CD4-positive, alpha-beta T cell treated with Interleukin-21 for 1 hour (primary cell): ENCODE data around the gene GALNT18.
A peak's percentile ranks its signal among the peaks of the same experiment; 100 is the strongest.

Experiments
- DNase-seq: peaks from one replicate; pipeline ENCODE4 v3.0.0-alpha.2; 2020

The GALNT18 gene

GRCh38 chr11:11621573-11622339 lies at the start of gene GALNT18:
Gene GALNT18 (minus strand): TSS chr11:11622005.
- peak; percentile 62 for DNase-seq

GRCh38 chr11:11670574-11670973 lies 48.8 kb upstream of the GALNT18 start:
- DNase-seq: no peak

- DNase-seq: no peak
These were observed 47.5 kb upstream of the GALNT18 start for GRCh38 chr11:11669233-11669846.

- no peak for DNase-seq
These were observed 47.0 kb upstream of the GALNT18 start for GRCh38 chr11:11668781-11669180.

GRCh38 chr11:11668274-11668673 lies 46.5 kb upstream of the GALNT18 start:
- DNase-seq: no peak

- no peak for DNase-seq
These were observed 45.3 kb upstream of the GALNT18 start for GRCh38 chr11:11667056-11667455.

GRCh38 chr11:11665407-11665806 lies 43.6 kb upstream of the GALNT18 start:
- no peak for DNase-seq

GRCh38 chr11:11663907-11664306 lies 42.1 kb upstream of the GALNT18 start:
- no peak for DNase-seq

- no peak for DNase-seq
These were observed 40.8 kb upstream of the GALNT18 start for GRCh38 chr11:11662578-11662977.

GRCh38 chr11:11661326-11662040 lies 39.7 kb upstream of the GALNT18 start:
- no peak for DNase-seq

- no peak for DNase-seq
These were observed 38.5 kb upstream of the GALNT18 start for GRCh38 chr11:11660363-11660740.

- DNase-seq: no peak
These were observed 38.0 kb upstream of the GALNT18 start for GRCh38 chr11:11659567-11660362.

- DNase-seq: no peak
These were observed 35.6 kb upstream of the GALNT18 start for GRCh38 chr11:11657218-11657955.

GRCh38 chr11:11641581-11641980 lies 19.8 kb upstream of the GALNT18 start:
- DNase-seq: no peak

- no peak for DNase-seq
These were observed 19.2 kb upstream of the GALNT18 start for GRCh38 chr11:11640996-11641395.

GRCh38 chr11:11640152-11640551 lies 18.3 kb upstream of the GALNT18 start:
- DNase-seq: no peak

GRCh38 chr11:11636671-11637070 lies 14.9 kb upstream of the GALNT18 start:
- DNase-seq: no peak

- DNase-seq: no peak
These were observed 13.6 kb upstream of the GALNT18 start for GRCh38 chr11:11635443-11635842.

GRCh38 chr11:11629368-11629767 lies 7.6 kb upstream of the GALNT18 start:
- DNase-seq: no peak

GRCh38 chr11:11628651-11629050 lies 6.8 kb upstream of the GALNT18 start:
- DNase-seq: no peak

GRCh38 chr11:11626128-11626527 lies 4.3 kb upstream of the GALNT18 start:
- no peak for DNase-seq

- DNase-seq: no peak
These were observed 3.1 kb upstream of the GALNT18 start for GRCh38 chr11:11624926-11625325.
